Osteoblast (primary cell): ENCODE results near the gene SMARCC1. TPM values are rescaled to one million over a fixed set of nuclear protein-coding genes. Genes with fewer than 3 reads are reported as not detected.
"Not testable (repeated sequence)": the region's sequence is repeated elsewhere in the genome, so short reads cannot be mapped to it uniquely, and the experiment has no call there.

ENCODE experiments used
- DNase-seq: peaks from one replicate; pipeline ENCODE4 v3.0.0; 2011; ENCODE audit warnings: low spot score, mixed read lengths; ENCODE audit not compliant: insufficient read length; ENCODE audit errors: missing footprints
- H2AFZ ChIP-seq: 2 replicates; pipeline ENCODE4 v1.6.0; 2011; ENCODE audit warnings: mild to moderate bottlenecking, low read length
- H3K27ac ChIP-seq: 2 replicates; pipeline ENCODE4 v1.5.1; 2011; ENCODE audit warnings: mild to moderate bottlenecking, low read depth, low read length, moderate library complexity
- H3K27me3 ChIP-seq: 2 replicates; pipeline ENCODE4 v1.6.0; 2012; ENCODE audit warnings: mild to moderate bottlenecking, control low read depth, inconsistent platforms, low read length, moderate library complexity; ENCODE audit not compliant: insufficient read depth
- H3K36me3 ChIP-seq: 2 replicates; pipeline ENCODE4 v1.5.1; 2011; ENCODE audit warnings: mild to moderate bottlenecking, low read length, control low read depth, moderate library complexity; ENCODE audit not compliant: insufficient read depth
- H3K4me1 ChIP-seq: 2 replicates; pipeline ENCODE4 v1.5.1; 2011; ENCODE audit warnings: mild to moderate bottlenecking, low read length, control low read depth, moderate library complexity; ENCODE audit not compliant: insufficient read depth
- H3K4me2 ChIP-seq: 2 replicates; pipeline ENCODE4 v1.6.0; 2011; ENCODE audit warnings: mild to moderate bottlenecking, low read length; ENCODE audit not compliant: insufficient read depth
- H3K4me3 ChIP-seq: fragments of 200-600 bp; sonication (generic); 3 replicates; pipeline ENCODE4 v1.5.1; 2012; ENCODE audit warnings: mild to moderate bottlenecking, low read length, inconsistent platforms; ENCODE audit not compliant: insufficient read depth
- H3K79me2 ChIP-seq: 2 replicates; pipeline ENCODE4 v1.6.0; 2012; ENCODE audit warnings: mild to moderate bottlenecking, low read length, control low read depth, inconsistent platforms; ENCODE audit not compliant: insufficient read depth
- H3K9me3 ChIP-seq: 2 replicates; pipeline ENCODE4 v1.5.1; 2011; ENCODE audit warnings: low read depth, low read length, control low read depth
- H4K20me1 ChIP-seq: 2 replicates; pipeline ENCODE4 v1.6.0; 2012; ENCODE audit warnings: mild to moderate bottlenecking, low read length, control low read depth; ENCODE audit not compliant: insufficient read depth
- CTCF ChIP-seq: IDR thresholded peaks from 2 replicates; pipeline ENCODE4 v1.5.1; 2011; ENCODE audit warnings: mild to moderate bottlenecking, low read depth, low read length, moderate library complexity; ENCODE audit errors: extremely low read depth
- total RNA-seq: library from RNA; depleted of rRNA; stranded (reverse); fragments of >200 nt; gene quantifications from 2 replicates; pipeline ENCODE4 v1.2.3, GENCODE V29; 2012

Gene SMARCC1
- total RNA-seq, 1 donor, result 46.7 TPM

GRCh38 chr3:47758261-47759025 lies 23.2 kb downstream of the SMARCC1 start:
- H3K27me3 ChIP-seq, result no peaks in the 10 kb centered on the region
- peaks cover 8% of the 10 kb centered on the region for H3K36me3 ChIP-seq
- no peaks in the 10 kb centered on the region for H3K4me1 ChIP-seq
- H2AFZ ChIP-seq, result no peak overlapping the region
- no peak for TF ChIP-seq CTCF
- H3K27ac ChIP-seq, result no peak overlapping the region
- no peak overlapping the region for H3K4me3 ChIP-seq
- H4K20me1 ChIP-seq, result peaks cover 12% of the 10 kb centered on the region
- DNase-seq, result no peak
- H3K9me3 ChIP-seq, result no peaks in the 10 kb centered on the region
- H3K4me2 ChIP-seq, result no peak overlapping the region
- H3K79me2 ChIP-seq, result peaks cover 60% of the 10 kb centered on the region

GRCh38 chr3:47752716-47753115 lies 29.0 kb downstream of the SMARCC1 start:
- no peak for DNase-seq
- no peaks in the 10 kb centered on the region for H3K9me3 ChIP-seq
- H3K27ac ChIP-seq, result no peak overlapping the region
- no peaks in the 10 kb centered on the region for H3K27me3 ChIP-seq
- no peak overlapping the region for H2AFZ ChIP-seq
- H3K36me3 ChIP-seq, result peaks cover 10% of the 10 kb centered on the region
- H3K4me2 ChIP-seq, result no peak overlapping the region
- no peaks in the 10 kb centered on the region for H3K4me1 ChIP-seq
- H4K20me1 ChIP-seq, result peaks cover 8% of the 10 kb centered on the region
- peaks cover 63% of the 10 kb centered on the region for H3K79me2 ChIP-seq
- H3K4me3 ChIP-seq, result no peak overlapping the region
- no peak for TF ChIP-seq CTCF

GRCh38 chr3:47750811-47751354 lies 30.8 kb downstream of the SMARCC1 start:
- peaks cover 64% of the 10 kb centered on the region for H3K79me2 ChIP-seq
- not testable (repeated sequence) for H3K4me2 ChIP-seq, H4K20me1 ChIP-seq

GRCh38 chr3:47747558-47747957 lies 34.1 kb downstream of the SMARCC1 start:
- no peak for DNase-seq
- no peak overlapping the region for H2AFZ ChIP-seq
- no peak overlapping the region for H3K4me2 ChIP-seq
- no peak for TF ChIP-seq CTCF
- no peaks in the 10 kb centered on the region for H3K27me3 ChIP-seq
- no peak overlapping the region for H3K27ac ChIP-seq
- peaks cover 15% of the 10 kb centered on the region for H3K36me3 ChIP-seq
- no peak overlapping the region for H3K4me3 ChIP-seq
- peaks cover 64% of the 10 kb centered on the region for H3K79me2 ChIP-seq
- peaks cover 17% of the 10 kb centered on the region for H4K20me1 ChIP-seq
- H3K4me1 ChIP-seq, result peaks cover 5% of the 10 kb centered on the region
- H3K9me3 ChIP-seq, result no peaks in the 10 kb centered on the region

More at GRCh38 chr3:47750811-47751354, 30.8 kb downstream of the SMARCC1 start:
- not testable (repeated sequence) for H3K9me3 ChIP-seq, H3K36me3 ChIP-seq, H3K4me1 ChIP-seq, H3K27me3 ChIP-seq, H3K4me3 ChIP-seq, H3K27ac ChIP-seq, DNase-seq, H2AFZ ChIP-seq
